ENCODE results near the gene FAM151A.

Gene FAM151A

GRCh38 chr1:54603241-54603640 is 20.1 kb downstream of the FAM151A start:
- no peak for DNase-seq

- no peak for DNase-seq
These were observed 20.8 kb downstream of the FAM151A start for GRCh38 chr1:54602554-54602953.

- DNase-seq = no peak
These were observed 21.6 kb downstream of the FAM151A start for GRCh38 chr1:54601730-54602129.

GRCh38 chr1:54600947-54601721 is 22.2 kb downstream of the FAM151A start:
- no peak for DNase-seq

- DNase-seq = no peak
These were observed 24.0 kb downstream of the FAM151A start for GRCh38 chr1:54599211-54599823.

GRCh38 chr1:54597455-54598030 is 25.8 kb downstream of the FAM151A start:
- DNase-seq = no peak

- no peak for DNase-seq
These were observed 26.6 kb downstream of the FAM151A start for GRCh38 chr1:54596756-54597155.

GRCh38 chr1:54595956-54596498 is 27.3 kb downstream of the FAM151A start:
- DNase-seq = no peak

- no peak for DNase-seq
These were observed 28.9 kb downstream of the FAM151A start for GRCh38 chr1:54594463-54594862.

- no peak for DNase-seq
These were observed 29.7 kb downstream of the FAM151A start for GRCh38 chr1:54593571-54594160.

- no peak for DNase-seq
These were observed 32.1 kb downstream of the FAM151A start for GRCh38 chr1:54591127-54591756.

GRCh38 chr1:54588377-54588776 is 34.9 kb downstream of the FAM151A start:
- DNase-seq = no peak

- DNase-seq = no peak
These were observed 37.9 kb downstream of the FAM151A start for GRCh38 chr1:54585181-54586066.

- DNase-seq = no peak
These were observed 38.8 kb downstream of the FAM151A start for GRCh38 chr1:54584575-54584974.

- DNase-seq = no peak
These were observed 39.5 kb downstream of the FAM151A start for GRCh38 chr1:54583871-54584270.

GRCh38 chr1:54583307-54583686 is 40.0 kb downstream of the FAM151A start:
- no peak for DNase-seq

GRCh38 chr1:54582566-54583306 is 40.6 kb downstream of the FAM151A start:
- no peak for DNase-seq

- DNase-seq = no peak
These were observed 41.7 kb downstream of the FAM151A start for GRCh38 chr1:54581621-54582035.

- no peak for DNase-seq
These were observed 42.3 kb downstream of the FAM151A start for GRCh38 chr1:54580856-54581550.

- no peak for DNase-seq
These were observed 44.0 kb downstream of the FAM151A start for GRCh38 chr1:54579337-54579781.

- no peak for DNase-seq
These were observed 45.7 kb downstream of the FAM151A start for GRCh38 chr1:54577612-54578011.

Measured in CD4-positive, alpha-beta T cell treated with Interferon alpha-2 for 1 hour (primary cell).